Natural killer cell (primary cell): ENCODE data around the gene GLI1. TPM values are rescaled to one million over a fixed set of nuclear protein-coding genes. Genes with fewer than 3 reads are reported as not detected.

Experiments
- ATAC-seq, 3 donors: fragments of 150-1000 bp in 2 of 3; fragments of 200-7000 bp in 1 of 3; cut with Tn5 transposase; 1 replicate in 1 of 3; 2 replicates in 2 of 3; pipeline ENCODE4 v1.10.0; 2021; ENCODE audit warnings: mild to moderate bottlenecking in 2 of 3, moderate library complexity in 2 of 3
- DNase-seq, 2 donors: peaks; one replicate each; pipeline versions ENCODE4 v3.0.0 to v3.0.0-alpha.2; 2013 to 2021; ENCODE audit warnings: mixed read lengths in 1 of 2
- H3K27ac ChIP-seq: one replicate; pipeline ENCODE4 v1.5.1; 2013; ENCODE audit warnings: mild to moderate bottlenecking, low read length
- H3K27me3 ChIP-seq: one replicate; pipeline ENCODE4 v1.6.1; 2013; ENCODE audit warnings: low read length; ENCODE audit not compliant: control insufficient read depth, insufficient read depth
- H3K36me3 ChIP-seq: one replicate; pipeline ENCODE4 v1.6.1; 2013; ENCODE audit warnings: low read length; ENCODE audit not compliant: control insufficient read depth, insufficient read depth
- H3K4me1 ChIP-seq: one replicate; pipeline ENCODE4 v1.6.1; 2013; ENCODE audit warnings: low read length; ENCODE audit not compliant: control insufficient read depth, insufficient read depth
- H3K4me3 ChIP-seq: one replicate; pipeline ENCODE4 v1.5.1; 2013; ENCODE audit warnings: low read length
- H3K9me3 ChIP-seq: one replicate; pipeline ENCODE4 v1.6.1; 2013; ENCODE audit warnings: low read length; ENCODE audit not compliant: control insufficient read depth, insufficient read depth
- H3K27ac Mint-ChIP-seq, 2 donors: one replicate each; pipeline ENCODE4 v1.8.0; 2022; ENCODE audit warnings: mild to moderate bottlenecking in 2 of 2, mixed read lengths in 2 of 2, moderate library complexity in 1 of 2
- H3K27me3 Mint-ChIP-seq, 2 donors: one replicate each; pipeline ENCODE4 v1.8.0; 2022; ENCODE audit warnings: low read depth in 2 of 2, mixed read lengths in 2 of 2
- H3K36me3 Mint-ChIP-seq: one replicate; pipeline ENCODE4 v1.8.0; 2022; ENCODE audit warnings: mixed read lengths
- H3K4me1 Mint-ChIP-seq, 2 donors: one replicate each; pipeline ENCODE4 v1.8.0; 2022; ENCODE audit warnings: mixed read lengths in 2 of 2
- H3K4me3 Mint-ChIP-seq: one replicate; pipeline ENCODE4 v1.8.0; 2022; ENCODE audit warnings: mild to moderate bottlenecking, moderate library complexity, mixed read lengths
- H3K9me3 Mint-ChIP-seq, 2 donors: one replicate each; pipeline ENCODE4 v1.8.0; 2022; ENCODE audit warnings: mixed read lengths in 2 of 2
- WGBS: methylation state at CpG from one replicate; pipeline ENCODE4 v1.1.7; 2013; ENCODE audit warnings: missing lambda C conversion rate; ENCODE audit not compliant: insufficient coverage; 5-methylcytosine and 5-hydroxymethylcytosine counted together
- intact Hi-C: fragments of 100-400 bp; cut with micrococcal nuclease; formaldehyde crosslinking; loops from one replicate; pipeline ENCODE4 v1.14.2; 2022
- total RNA-seq, 4 donors: library from RNA; stranded (reverse); fragments of 120-200 nt in 1 of 4; gene quantifications; one replicate each; pipeline versions ENCODE4 v1.2.3 to v1.2.4, GENCODE V29; 2013 to 2022
- TF ChIP-seq, protein P1 (sequence below): fragments of 200-600 bp; IDR thresholded peaks from one replicate; pipeline ENCODE4 v1.8.0; 2022; ENCODE audit warnings: antibody characterized with exemption

The GLI1 gene
- total RNA-seq, 3 donors from 2014 or later (not counting 1 experiment from before 2014, with no cell fraction given) = 0.50 to 1.4 (median 0.99) TPM

GRCh38 chr12:57470970-57471656, 11.5 kb downstream of the GLI1 start:
- H3K36me3 Mint-ChIP-seq = peaks cover 19% of the 10 kb centered on the region
- H3K27ac Mint-ChIP-seq = peak overlapping the region; percentile 74 to 79
- no peaks in the 10 kb centered on the region for H3K9me3 Mint-ChIP-seq
- TF ChIP-seq, protein P1, sequence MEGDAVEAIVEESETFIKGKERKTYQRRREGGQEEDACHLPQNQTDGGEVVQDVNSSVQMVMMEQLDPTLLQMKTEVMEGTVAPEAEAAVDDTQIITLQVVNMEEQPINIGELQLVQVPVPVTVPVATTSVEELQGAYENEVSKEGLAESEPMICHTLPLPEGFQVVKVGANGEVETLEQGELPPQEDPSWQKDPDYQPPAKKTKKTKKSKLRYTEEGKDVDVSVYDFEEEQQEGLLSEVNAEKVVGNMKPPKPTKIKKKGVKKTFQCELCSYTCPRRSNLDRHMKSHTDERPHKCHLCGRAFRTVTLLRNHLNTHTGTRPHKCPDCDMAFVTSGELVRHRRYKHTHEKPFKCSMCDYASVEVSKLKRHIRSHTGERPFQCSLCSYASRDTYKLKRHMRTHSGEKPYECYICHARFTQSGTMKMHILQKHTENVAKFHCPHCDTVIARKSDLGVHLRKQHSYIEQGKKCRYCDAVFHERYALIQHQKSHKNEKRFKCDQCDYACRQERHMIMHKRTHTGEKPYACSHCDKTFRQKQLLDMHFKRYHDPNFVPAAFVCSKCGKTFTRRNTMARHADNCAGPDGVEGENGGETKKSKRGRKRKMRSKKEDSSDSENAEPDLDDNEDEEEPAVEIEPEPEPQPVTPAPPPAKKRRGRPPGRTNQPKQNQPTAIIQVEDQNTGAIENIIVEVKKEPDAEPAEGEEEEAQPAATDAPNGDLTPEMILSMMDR = no peak
- no peak for DNase-seq
- Histone ChIP-seq H3K36me3 (peaks cover 68% of the 10 kb centered on the region), H3K27ac (peak overlapping the region; percentile 2), H3K4me1 (peaks cover 66% of the 10 kb centered on the region), H3K4me3 (no peak overlapping the region), H3K9me3 (no peaks in the 10 kb centered on the region), H3K27me3 (no peaks in the 10 kb centered on the region)
- H3K27me3 Mint-ChIP-seq = no peaks in the 10 kb centered on the region
- peak overlapping the region; percentile 6 for H3K4me3 Mint-ChIP-seq
- intact Hi-C loops = no loop called here
- no peak for ATAC-seq
- peaks cover 64 to 84% of the 10 kb centered on the region in 2 donors for H3K4me1 Mint-ChIP-seq
- 96% methylated on average over 4 of the region's 4 CpGs for WGBS

GRCh38 chr12:57471661-57472060, 12.1 kb downstream of the GLI1 start:
- Histone ChIP-seq H3K27ac (no peak overlapping the region), H3K9me3 (no peaks in the 10 kb centered on the region), H3K27me3 (no peaks in the 10 kb centered on the region), H3K36me3 (peaks cover 68% of the 10 kb centered on the region), H3K4me3 (no peak overlapping the region), H3K4me1 (peaks cover 72% of the 10 kb centered on the region)
- Mint-ChIP-seq H3K9me3 (no peaks in the 10 kb centered on the region), H3K27ac (peak overlapping the region; percentile 74 to 79), H3K4me3 (no peak overlapping the region), H3K36me3 (peaks cover 19% of the 10 kb centered on the region), H3K27me3 (no peaks in the 10 kb centered on the region), H3K4me1 (peaks cover 69 to 89% of the 10 kb centered on the region in 2 donors)
- TF ChIP-seq, protein P1 = no peak
- intact Hi-C loops = no loop called here
- DNase-seq (no peak), ATAC-seq (no peak)
- WGBS = 91% methylated on average over 3 of the region's 3 CpGs

DNA sequence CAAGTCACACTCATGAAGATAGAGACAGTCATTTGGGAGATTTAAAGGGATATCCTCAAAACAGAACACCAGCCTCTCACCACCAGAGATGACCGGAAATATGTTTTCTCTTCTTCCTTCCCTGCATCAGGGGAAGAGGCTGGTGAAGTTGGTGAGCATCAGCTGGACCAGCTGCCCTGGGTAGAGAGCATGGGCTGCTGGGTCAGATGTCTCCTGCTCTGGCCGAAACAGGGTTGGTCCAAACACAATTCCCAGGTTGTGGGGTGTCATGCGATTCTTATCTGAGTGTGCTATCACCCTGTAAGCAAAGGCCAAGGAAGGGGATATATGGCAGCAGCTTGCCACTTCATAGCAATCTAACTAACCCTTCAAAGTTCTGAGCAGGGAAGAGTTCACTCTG, 12.8 kb downstream of the GLI1 start:
- peak overlapping the region; percentile 40 for H3K4me3 Mint-ChIP-seq
- no peak overlapping the region for H3K27ac ChIP-seq

More for the DNA sequence above, 12.8 kb downstream of the GLI1 start:
- TF ChIP-seq, protein P1 = no peak
- Mint-ChIP-seq H3K9me3 (no peaks in the 10 kb centered on the region), H3K4me1 (peaks cover 72 to 91% of the 10 kb centered on the region in 2 donors), H3K27ac (peak overlapping the region; percentile 47 to 74), H3K36me3 (peaks cover 19% of the 10 kb centered on the region), H3K27me3 (no peaks in the 10 kb centered on the region)
- ATAC-seq (no peak), DNase-seq (no peak)
- Histone ChIP-seq H3K36me3 (peaks cover 68% of the 10 kb centered on the region), H3K4me3 (no peak overlapping the region), H3K4me1 (peaks cover 79% of the 10 kb centered on the region), H3K9me3 (no peaks in the 10 kb centered on the region), H3K27me3 (no peaks in the 10 kb centered on the region)
- WGBS = 93% methylated on average over 2 of the region's 3 CpGs
- intact Hi-C loops = no loop called here
